ENCODE measurements around the gene TOX3.

TOX3 gene

GRCh38 chr16:52537516-52537915 is 9.4 kb downstream of the TOX3 start:
- no peak for DNase-seq (ENCODE audit: low spot score)

DNA sequence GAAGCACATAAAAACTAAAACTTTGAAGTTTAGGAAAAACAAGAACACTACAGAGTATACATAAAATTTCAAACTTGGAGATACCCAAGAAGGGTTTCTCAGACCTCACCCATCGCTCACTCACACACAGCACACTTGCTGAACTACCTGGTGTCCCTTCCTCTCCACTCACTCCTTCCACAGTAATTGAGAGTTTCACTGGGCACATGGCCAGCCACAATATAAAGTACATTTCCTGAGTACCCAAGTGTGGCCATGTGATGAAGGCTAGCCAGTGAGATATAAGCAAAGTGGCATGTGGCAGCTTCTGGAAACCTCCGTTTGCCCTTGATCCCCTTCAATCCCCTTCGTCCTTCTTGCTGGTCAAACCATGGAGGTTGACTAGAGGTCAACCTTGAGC is 11.9 kb downstream of the TOX3 start:
- DNase-seq (ENCODE audit: low spot score), result no peak

DNA sequence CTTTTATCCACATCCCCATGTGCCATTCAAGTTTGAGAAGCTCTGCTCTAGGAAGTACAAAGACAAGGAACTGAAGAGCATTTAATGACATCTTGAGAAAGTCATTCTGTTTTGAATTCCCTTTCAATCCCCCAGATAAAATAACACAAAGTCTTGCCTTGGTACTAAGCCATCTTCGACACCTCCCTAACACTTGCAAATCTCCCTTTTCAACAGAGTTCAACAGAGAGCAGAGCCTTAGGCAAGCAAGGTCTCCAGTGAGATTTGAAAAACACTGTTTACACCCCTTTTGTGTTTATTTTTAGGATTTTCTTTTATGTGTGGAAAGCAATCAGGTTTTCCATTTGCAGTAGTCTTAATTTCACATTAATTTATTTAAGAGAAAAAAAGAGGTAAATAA is 13.6 kb downstream of the TOX3 start:
- no peak for DNase-seq (ENCODE audit: low spot score)

GRCh38 chr16:52532384-52532783 is 14.6 kb downstream of the TOX3 start:
- DNase-seq (ENCODE audit: low spot score), result no peak

DNA sequence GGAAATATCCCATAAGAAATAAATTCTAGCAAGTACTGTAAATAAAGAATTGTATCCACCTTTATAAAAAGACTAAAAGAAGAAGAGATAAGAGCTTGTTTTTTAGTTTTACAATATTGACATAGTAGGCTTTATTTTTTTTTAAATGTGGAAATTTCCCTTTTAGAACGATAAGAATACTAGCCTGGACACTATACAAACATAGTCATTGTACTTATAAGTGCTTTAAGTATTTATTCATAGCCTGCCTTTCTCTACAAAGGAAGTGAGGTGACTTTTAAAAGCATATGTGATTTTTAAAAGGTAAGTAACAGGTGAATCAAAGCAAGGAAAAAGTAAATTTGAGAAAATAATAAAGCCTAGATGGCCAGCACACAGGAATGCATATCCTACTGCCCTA is 17.7 kb downstream of the TOX3 start:
- no peak for DNase-seq (ENCODE audit: low spot score)

- DNase-seq (ENCODE audit: low spot score), result no peak
Measured at GRCh38 chr16:52528393-52529065, 18.4 kb downstream of the TOX3 start.

- no peak for DNase-seq (ENCODE audit: low spot score)
Measured at GRCh38 chr16:52526830-52527229, 20.1 kb downstream of the TOX3 start.

DNA sequence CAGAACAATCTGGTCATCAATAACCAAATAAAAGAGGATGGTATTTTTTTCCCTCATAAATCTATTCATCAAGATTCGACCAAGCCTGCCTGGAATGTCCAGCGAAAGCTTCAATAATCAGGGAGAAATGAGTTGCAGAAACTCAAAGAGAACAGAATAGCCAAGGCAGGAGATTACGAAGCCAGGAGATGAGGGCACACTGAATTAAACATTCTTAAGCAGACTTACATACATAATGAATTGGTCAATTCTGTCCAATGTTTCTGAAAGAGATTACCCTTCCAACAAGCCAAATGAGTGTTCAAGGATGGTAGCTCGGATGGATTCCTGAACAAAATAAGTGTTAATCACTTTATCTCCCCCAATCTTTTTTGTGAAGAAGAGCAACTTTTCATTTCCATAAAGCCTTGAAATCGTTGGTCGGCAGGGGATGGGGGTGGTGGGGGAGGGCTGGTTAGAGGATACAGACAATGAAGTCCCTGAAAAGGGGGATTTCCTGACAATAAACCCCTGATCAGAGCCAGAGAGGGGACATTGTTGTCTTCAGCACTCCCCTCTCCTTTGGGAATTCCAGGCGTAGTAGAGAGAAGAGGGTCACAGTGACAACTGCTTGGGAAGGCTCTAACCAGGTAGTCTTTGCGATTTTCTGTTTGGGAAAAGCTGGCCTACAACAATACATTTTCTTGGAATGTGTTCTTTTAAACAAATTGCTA is 20.7 kb downstream of the TOX3 start:
- DNase-seq (ENCODE audit: low spot score), result no peak

DNA sequence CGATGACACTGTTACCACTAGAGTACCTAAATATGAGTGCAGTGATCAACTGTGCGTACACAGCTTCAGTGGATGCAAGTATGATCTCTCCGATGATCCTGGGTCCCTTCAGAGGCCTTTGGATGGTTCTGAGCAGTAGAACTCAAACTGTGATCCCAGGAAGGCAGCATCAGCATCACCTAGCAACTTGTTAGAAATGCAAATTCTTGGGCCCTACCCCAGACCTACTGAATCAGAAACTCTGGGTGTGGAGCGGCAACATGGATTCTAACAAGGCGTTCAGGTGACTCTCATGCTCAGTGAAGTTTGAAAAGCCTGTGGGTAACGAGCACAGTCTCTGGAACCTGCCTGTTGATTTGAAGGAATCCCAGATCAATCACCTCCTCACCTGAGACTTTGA is 25.4 kb downstream of the TOX3 start:
- no peak for DNase-seq (ENCODE audit: low spot score)

- no peak for DNase-seq (ENCODE audit: low spot score)
Measured at GRCh38 chr16:52518884-52519283, 28.1 kb downstream of the TOX3 start.

- DNase-seq (ENCODE audit: low spot score), result no peak
Measured at GRCh38 chr16:52515068-52515671, 31.8 kb downstream of the TOX3 start.

GRCh38 chr16:52512297-52512987 is 34.5 kb downstream of the TOX3 start:
- no peak for DNase-seq (ENCODE audit: low spot score)

DNA sequence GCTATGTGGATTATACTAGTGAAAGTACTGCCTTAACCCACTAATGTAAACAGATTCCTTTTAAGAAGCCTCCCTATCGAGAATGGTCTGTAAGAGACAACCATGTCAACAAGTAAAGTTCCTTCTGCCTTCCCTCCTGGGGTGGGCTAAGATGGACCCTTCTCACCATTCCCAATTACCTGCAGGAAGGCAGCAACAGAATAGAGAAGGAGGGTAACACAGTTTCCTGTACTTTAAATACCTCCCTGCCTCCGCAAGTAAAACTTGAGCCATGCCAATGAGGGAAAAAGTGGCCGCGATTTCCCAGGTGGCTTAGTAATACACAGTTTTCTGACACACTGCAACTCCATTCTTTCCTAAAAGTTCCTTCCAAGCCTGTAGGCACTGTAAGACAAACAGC is 45.2 kb downstream of the TOX3 start:
- DNase-seq (ENCODE audit: low spot score), result no peak

DNA sequence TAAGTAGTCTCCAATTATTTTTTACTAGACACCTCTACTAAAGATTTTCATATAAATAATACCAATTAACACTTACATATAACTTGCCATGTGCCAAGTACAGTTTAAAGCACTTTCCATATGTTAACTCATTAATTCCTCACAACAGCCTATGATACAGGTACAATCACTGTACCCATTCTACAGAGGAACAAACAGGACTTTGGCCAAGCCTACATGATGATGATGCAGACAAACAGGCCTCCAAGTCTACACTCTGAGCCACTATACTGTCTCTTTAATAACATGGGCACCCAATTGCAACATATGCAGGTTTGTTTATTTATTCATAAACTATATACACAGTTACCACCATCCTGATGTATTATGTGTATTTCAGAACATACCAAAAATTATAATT is 46.0 kb downstream of the TOX3 start:
- DNase-seq (ENCODE audit: low spot score), result no peak

- DNase-seq (ENCODE audit: low spot score), result peak; percentile 59
Measured at GRCh38 chr16:52499060-52499440, 47.9 kb downstream of the TOX3 start.

GRCh38 chr16:52498328-52499059 is 48.4 kb downstream of the TOX3 start:
- peak; percentile 83 for DNase-seq (ENCODE audit: low spot score)

- DNase-seq (ENCODE audit: low spot score), result peak; percentile 69
Measured at GRCh38 chr16:52497067-52497816, 49.7 kb downstream of the TOX3 start.

DNA sequence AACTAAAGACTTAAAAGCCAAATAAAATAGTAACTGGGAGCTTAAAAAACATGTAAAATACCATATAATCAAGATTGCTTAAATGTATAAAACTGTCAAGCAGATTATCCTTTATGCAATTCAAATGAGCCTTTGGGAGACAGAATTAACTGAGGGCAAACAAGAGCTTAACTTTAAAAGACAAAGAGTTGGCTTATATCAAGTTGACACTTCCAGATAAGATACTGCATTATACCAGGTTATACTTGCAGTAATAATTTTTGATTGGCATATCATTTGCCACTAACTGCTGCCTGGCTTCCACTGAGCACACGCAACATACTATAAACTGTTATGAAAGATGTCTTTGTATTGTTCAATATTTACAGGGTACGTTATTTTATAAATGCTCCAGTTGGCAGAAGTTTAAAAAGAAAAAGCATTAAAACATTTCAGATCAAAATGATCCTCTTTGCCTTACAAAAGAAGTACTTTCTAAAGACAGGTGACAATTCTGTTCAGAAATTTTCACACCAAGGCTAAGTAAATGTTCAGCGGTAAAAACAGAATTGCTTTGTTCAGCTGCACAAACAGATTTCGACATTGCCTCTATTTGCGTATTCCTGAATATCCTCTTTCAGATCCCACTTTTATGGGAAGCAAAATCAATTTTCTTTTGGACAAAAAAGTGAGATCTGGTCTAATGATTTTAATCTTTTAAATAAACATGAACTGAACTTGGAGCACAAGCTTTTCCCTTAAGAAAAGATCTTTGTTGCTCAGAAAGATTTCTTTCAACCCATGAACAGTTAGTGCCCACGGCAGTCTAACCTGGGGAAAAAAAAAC is 50.7 kb downstream of the TOX3 start:
- peak; percentile 78 for DNase-seq (ENCODE audit: low spot score)

DNA sequence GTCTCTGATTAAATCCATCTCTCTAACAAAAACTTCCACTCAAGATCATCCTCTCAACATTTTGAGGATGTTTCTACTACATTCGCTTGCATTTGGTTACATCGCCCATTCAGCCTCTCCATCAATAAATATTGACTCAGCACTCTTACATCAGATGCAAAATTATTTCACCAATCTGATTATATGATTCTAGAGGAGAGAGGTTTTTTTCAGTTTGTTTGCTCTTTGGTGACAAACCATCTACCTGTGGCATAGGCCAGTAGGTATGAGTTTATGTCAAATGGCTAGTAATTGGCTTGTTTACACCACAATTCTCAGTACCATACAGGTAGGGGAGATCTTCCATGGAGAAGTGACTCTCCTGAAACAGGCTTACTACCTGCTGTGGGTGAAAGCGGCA is 52.3 kb downstream of the TOX3 start:
- DNase-seq (ENCODE audit: low spot score), result no peak

- DNase-seq (ENCODE audit: low spot score), result no peak
Measured at GRCh38 chr16:52494145-52494544, 52.8 kb downstream of the TOX3 start.

All from pons (tissue), 1 donor.